Globus pallidus (tissue), 1 donor: ENCODE measurements around the gene HERC4.
"Not testable (repeated sequence)": the region's sequence is repeated elsewhere in the genome, so short reads cannot be mapped to it uniquely, and the experiment has no call there.

Experiments
- DNase-seq: peaks from one replicate; pipeline ENCODE4 v3.0.0-alpha.2; 2015; ENCODE audit warnings: low spot score

The HERC4 gene

GRCh38 chr10:68088740-68089139 lies 13.7 kb upstream of the HERC4 start:
- DNase-seq = no peak

- DNase-seq = no peak
Observed at GRCh38 chr10:68087685-68088401, 12.8 kb upstream of the HERC4 start.

- DNase-seq = no peak
Observed at GRCh38 chr10:68086910-68087684, 12.0 kb upstream of the HERC4 start.

GRCh38 chr10:68086011-68086410 lies 10.9 kb upstream of the HERC4 start:
- DNase-seq = no peak

GRCh38 chr10:68084469-68084868 lies 9.4 kb upstream of the HERC4 start:
- DNase-seq = no peak

GRCh38 chr10:68083953-68084352 lies 8.9 kb upstream of the HERC4 start:
- no peak for DNase-seq

GRCh38 chr10:68082872-68083271 lies 7.8 kb upstream of the HERC4 start:
- peak; percentile 20 for DNase-seq

- no peak for DNase-seq
Observed at GRCh38 chr10:68081916-68082315, 6.8 kb upstream of the HERC4 start.

GRCh38 chr10:68080853-68081431 lies 5.9 kb upstream of the HERC4 start:
- no peak for DNase-seq

- DNase-seq = no peak
Observed at GRCh38 chr10:68079434-68079833, 4.4 kb upstream of the HERC4 start.

- DNase-seq = no peak
Observed at GRCh38 chr10:68077026-68077425, 1.9 kb upstream of the HERC4 start.

GRCh38 chr10:68076081-68076480 lies 998 bp upstream of the HERC4 start:
- not testable (repeated sequence) for DNase-seq

- DNase-seq = peak; percentile 7
Observed at GRCh38 chr10:68075550-68076004, 494 bp upstream of the HERC4 start.

GRCh38 chr10:68074031-68074774 lies 880 bp downstream of the HERC4 start:
- DNase-seq = peak; percentile 47

- no peak for DNase-seq
Observed at GRCh38 chr10:68073631-68074030, 1.5 kb downstream of the HERC4 start.

- no peak for DNase-seq
Observed at GRCh38 chr10:68067508-68067907, 7.6 kb downstream of the HERC4 start.

GRCh38 chr10:68067029-68067428 lies 8.1 kb downstream of the HERC4 start:
- no peak for DNase-seq

GRCh38 chr10:68053553-68053952 lies 21.5 kb downstream of the HERC4 start:
- DNase-seq = no peak

GRCh38 chr10:68052463-68052862 lies 22.6 kb downstream of the HERC4 start:
- DNase-seq = no peak

GRCh38 chr10:68049289-68050078 lies 25.6 kb downstream of the HERC4 start:
- DNase-seq = no peak

- no peak for DNase-seq
Observed at GRCh38 chr10:68047554-68048327, 27.3 kb downstream of the HERC4 start.
